A549 (cell line): ENCODE measurements around the gene PDIK1L.

Source experiments
- CEBPB ChIP-seq, 2 experiments: fragments of >200 bp in 1 of 2; sonication (Bioruptor Twin) in 1 of 2; formaldehyde crosslinking in 1 of 2; IDR thresholded peaks; 2 replicates each; pipeline ENCODE4 v1.6.1; 2012 to 2016
- CTCF ChIP-seq: fragments of >200 bp; sonication (Bioruptor Twin); formaldehyde crosslinking; IDR thresholded peaks from 3 replicates; pipeline ENCODE4 v1.5.1; 2016
- EP300 ChIP-seq, 2 experiments: fragments of >200 bp; sonication (Bioruptor Twin); formaldehyde crosslinking; IDR thresholded peaks; 2 replicates in 1 of 2; 3 replicates in 1 of 2; pipeline ENCODE4 v1.6.1; 2016 to 2017
- MAFK ChIP-seq: fragments of 450-650 bp; IDR thresholded peaks from 2 replicates; pipeline ENCODE4 v1.6.1; 2014; ENCODE audit not compliant: partially characterized antibody
- NR3C1 ChIP-seq: fragments of >200 bp; sonication (Bioruptor Twin); formaldehyde crosslinking; IDR thresholded peaks from 3 replicates; pipeline ENCODE4 v1.6.1; 2017
- POLR2A ChIP-seq: IDR thresholded peaks from 2 replicates; pipeline ENCODE4 v1.6.1; 2012; ENCODE audit warnings: mild to moderate bottlenecking, low read length
- RCOR1 ChIP-seq: fragments of 150-350 bp; IDR thresholded peaks from 2 replicates; pipeline ENCODE4 v1.6.1; 2014; ENCODE audit warnings: antibody characterized with exemption, low read length, low read depth
- RNF2 ChIP-seq: fragments of 200-600 bp; sonication (generic); IDR thresholded peaks from 2 replicates; pipeline ENCODE4 v1.6.1; 2016; ENCODE audit warnings: low read depth, mild to moderate bottlenecking, antibody characterized with exemption, moderate library complexity, borderline replicate concordance
- SREBF2 ChIP-seq: fragments of 450-650 bp; IDR thresholded peaks from 2 replicates; pipeline ENCODE4 v1.6.1; 2014; ENCODE audit warnings: mild to moderate bottlenecking, moderate library complexity

- TF ChIP-seq CTCF (no peak), NR3C1 (no peak), CEBPB (IDR thresholded peaks at IDR 0.05) (no peak), POLR2A (no peak), MAFK (no peak), SREBF2 (no peak), RCOR1 (no peak), RNF2 (no peak), EP300 (IDR thresholded peaks at IDR 0.05) (no peak)
Observed at GRCh38 chr1:26070963-26071342, 40.7 kb upstream of the PDIK1L start.
